Calu3 (cell line): ENCODE measurements around the gene NAE1. TPM values are rescaled to one million over a fixed set of nuclear protein-coding genes. Genes with fewer than 3 reads are reported as not detected.

Experiments used
- BruUV-seq: library from RNA; stranded (reverse); fragments of 400-500 nt; replicated peaks from 2 replicates; lab custom pipeline; 2021; lab: Mats Ljungman, UMichigan
- CTCF ChIA-PET: fragments of 300-600 bp; sonication (Branson Sonifier 250); formaldehyde crosslinking; loops from one replicate; lab custom pipeline; 2022; ENCODE audit warnings: antibody characterized with exemption; lab: Charles Lee
- DNase-seq: peaks from one replicate; pipeline ENCODE4 v3.0.0; 2022
- H3K27ac Mint-ChIP-seq: one replicate; pipeline ENCODE4 v1.8.0; 2022; ENCODE audit warnings: mixed read lengths; ENCODE audit not compliant: unreplicated experiment
- H3K27me3 Mint-ChIP-seq: one replicate; pipeline ENCODE4 v1.8.0; 2022; ENCODE audit warnings: mixed read lengths; ENCODE audit not compliant: unreplicated experiment
- H3K36me3 Mint-ChIP-seq: one replicate; pipeline ENCODE4 v1.8.0; 2022; ENCODE audit warnings: mild to moderate bottlenecking, moderate library complexity, mixed read lengths; ENCODE audit not compliant: insufficient read depth, unreplicated experiment
- H3K4me1 Mint-ChIP-seq: one replicate; pipeline ENCODE4 v1.8.0; 2022; ENCODE audit warnings: mild to moderate bottlenecking, low read depth, mixed read lengths; ENCODE audit not compliant: unreplicated experiment
- H3K4me3 Mint-ChIP-seq: one replicate; pipeline ENCODE4 v1.8.0; 2022; ENCODE audit warnings: mild to moderate bottlenecking, low read depth, moderate library complexity, mixed read lengths; ENCODE audit not compliant: unreplicated experiment
- H3K9me3 Mint-ChIP-seq: one replicate; pipeline ENCODE4 v1.8.0; 2022; ENCODE audit warnings: low read depth, mixed read lengths; ENCODE audit not compliant: unreplicated experiment
- intact Hi-C: fragments of 100-400 bp; cut with micrococcal nuclease; formaldehyde crosslinking; loops from one replicate; pipeline ENCODE4 v1.10.0; 2022; ENCODE audit not compliant: unreplicated experiment
- total RNA-seq: library from RNA; stranded (reverse); gene quantifications from 2 replicates; pipeline ENCODE4 v1.2.3, GENCODE V29; 2022
- TF ChIP-seq, protein P1 (sequence below): fragments of 200-600 bp; IDR thresholded peaks from one replicate; pipeline ENCODE4 v1.8.0; 2022; ENCODE audit warnings: antibody characterized with exemption; ENCODE audit not compliant: unreplicated experiment

NAE1 gene
- total RNA-seq, 1 experiment from 2014 or later: 79.4 TPM

DNA sequence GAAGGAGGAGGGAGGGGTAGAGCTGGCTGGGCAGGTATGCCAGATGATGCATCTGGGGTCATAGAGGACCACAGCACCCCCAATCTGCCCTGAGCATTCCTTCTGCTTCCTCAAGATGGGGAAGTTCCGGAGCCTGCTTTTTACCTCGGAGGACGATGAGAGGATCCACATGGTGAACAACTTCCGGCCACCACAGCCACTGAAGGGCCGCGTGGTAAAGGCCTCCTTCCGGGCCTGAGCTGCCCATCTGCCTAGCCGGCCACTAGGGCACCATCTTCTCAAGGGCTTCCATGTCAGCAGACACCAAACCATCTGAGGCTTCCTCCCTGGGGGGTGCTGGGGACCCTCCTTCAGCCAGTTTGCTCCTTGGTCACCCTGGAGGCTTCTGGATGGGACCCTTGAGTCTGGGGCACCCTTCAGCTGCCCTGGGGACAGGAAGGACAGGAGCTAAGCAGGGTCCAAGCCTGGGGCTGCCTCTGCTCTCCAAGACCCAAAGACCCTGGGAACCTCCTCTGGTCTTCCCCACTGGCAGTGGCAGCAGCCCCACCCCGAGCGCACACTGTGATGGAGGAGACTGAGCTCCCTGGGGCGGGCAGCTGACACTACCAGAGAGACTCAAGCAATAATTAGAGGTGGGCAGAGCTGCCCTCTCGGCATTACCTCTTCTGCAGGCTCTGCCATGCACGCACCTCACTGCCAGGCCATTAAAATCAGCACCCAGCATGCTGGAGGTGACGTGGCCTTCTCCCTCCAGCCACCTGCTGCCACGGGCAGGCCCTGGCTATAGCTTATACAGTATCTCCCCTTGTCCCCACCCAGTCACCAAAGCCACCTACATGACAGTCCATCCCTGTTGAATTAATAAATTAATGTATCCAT lies 22.7 kb upstream of the NAE1 start:
- TF ChIP-seq, protein P1, sequence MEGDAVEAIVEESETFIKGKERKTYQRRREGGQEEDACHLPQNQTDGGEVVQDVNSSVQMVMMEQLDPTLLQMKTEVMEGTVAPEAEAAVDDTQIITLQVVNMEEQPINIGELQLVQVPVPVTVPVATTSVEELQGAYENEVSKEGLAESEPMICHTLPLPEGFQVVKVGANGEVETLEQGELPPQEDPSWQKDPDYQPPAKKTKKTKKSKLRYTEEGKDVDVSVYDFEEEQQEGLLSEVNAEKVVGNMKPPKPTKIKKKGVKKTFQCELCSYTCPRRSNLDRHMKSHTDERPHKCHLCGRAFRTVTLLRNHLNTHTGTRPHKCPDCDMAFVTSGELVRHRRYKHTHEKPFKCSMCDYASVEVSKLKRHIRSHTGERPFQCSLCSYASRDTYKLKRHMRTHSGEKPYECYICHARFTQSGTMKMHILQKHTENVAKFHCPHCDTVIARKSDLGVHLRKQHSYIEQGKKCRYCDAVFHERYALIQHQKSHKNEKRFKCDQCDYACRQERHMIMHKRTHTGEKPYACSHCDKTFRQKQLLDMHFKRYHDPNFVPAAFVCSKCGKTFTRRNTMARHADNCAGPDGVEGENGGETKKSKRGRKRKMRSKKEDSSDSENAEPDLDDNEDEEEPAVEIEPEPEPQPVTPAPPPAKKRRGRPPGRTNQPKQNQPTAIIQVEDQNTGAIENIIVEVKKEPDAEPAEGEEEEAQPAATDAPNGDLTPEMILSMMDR: no peak
- BruUV-seq: no TSS peak

DNA sequence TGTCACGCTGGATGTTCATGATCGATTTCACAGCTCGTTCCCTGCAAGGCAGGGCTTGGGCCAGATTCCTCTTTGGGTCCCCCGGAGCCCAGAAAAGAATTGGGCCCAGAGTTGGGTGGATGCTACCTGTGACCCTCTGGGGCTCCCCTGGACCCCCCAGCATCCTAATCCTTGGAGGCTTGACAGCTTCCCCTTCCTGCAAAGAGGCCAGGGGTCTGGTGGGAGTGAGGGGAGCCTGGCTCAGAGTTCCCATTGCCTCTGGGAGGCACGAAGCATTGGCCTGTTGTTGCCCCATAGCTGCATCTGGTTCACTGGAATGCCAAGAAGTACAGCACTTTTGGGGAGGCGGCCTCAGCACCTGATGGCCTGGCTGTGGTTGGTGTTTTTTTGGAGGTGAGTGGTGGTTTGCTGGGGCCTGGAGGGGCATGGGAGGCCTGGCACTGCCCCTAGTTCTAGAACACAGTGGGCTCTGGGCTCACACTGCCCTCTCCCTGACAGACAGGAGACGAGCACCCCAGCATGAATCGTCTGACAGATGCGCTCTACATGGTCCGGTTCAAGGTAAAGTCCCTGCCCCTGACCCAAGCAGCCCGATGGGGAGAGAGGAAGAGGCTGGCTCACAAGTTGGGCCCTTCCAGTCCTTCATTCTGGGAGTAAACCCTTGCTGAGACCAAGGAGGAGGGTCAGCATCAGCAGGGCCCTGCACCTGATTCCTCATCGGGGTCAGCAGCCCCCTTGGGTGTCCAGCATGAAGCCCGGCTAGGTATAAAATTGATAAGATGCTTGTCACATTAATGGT lies 20.6 kb upstream of the NAE1 start:
- intact Hi-C loops: no loop called here
- H3K4me3 Mint-ChIP-seq: no peak overlapping the region
- no peak overlapping the region for H3K27ac Mint-ChIP-seq
- CTCF ChIA-PET: interaction anchor here (0.8 kb wide), 1 partner anchor 21 kb away, joined by 4 read pairs; no protein-coding TSS in a partner anchor
- TF ChIP-seq, protein P1: no peak
- H3K36me3 Mint-ChIP-seq: no peaks in the 10 kb centered on the region
- H3K9me3 Mint-ChIP-seq: no peaks in the 10 kb centered on the region
- DNase-seq: no peak
- peaks cover 83% of the 10 kb centered on the region for H3K27me3 Mint-ChIP-seq
- H3K4me1 Mint-ChIP-seq: no peaks in the 10 kb centered on the region
- BruUV-seq: no TSS peak

More for the DNA sequence above, 22.7 kb upstream of the NAE1 start:
- DNase-seq: no peak
- CTCF ChIA-PET: interaction anchor here (0.7 kb wide), 1 partner anchor 23 kb away, joined by 3 read pairs; the partner anchor contains the start of gene NAE1
- Mint-ChIP-seq H3K36me3 (no peaks in the 10 kb centered on the region), H3K27ac (no peak overlapping the region), H3K27me3 (peaks cover 62% of the 10 kb centered on the region), H3K4me1 (no peaks in the 10 kb centered on the region), H3K4me3 (no peak overlapping the region), H3K9me3 (no peaks in the 10 kb centered on the region)
- intact Hi-C loops: no loop called here

DNA sequence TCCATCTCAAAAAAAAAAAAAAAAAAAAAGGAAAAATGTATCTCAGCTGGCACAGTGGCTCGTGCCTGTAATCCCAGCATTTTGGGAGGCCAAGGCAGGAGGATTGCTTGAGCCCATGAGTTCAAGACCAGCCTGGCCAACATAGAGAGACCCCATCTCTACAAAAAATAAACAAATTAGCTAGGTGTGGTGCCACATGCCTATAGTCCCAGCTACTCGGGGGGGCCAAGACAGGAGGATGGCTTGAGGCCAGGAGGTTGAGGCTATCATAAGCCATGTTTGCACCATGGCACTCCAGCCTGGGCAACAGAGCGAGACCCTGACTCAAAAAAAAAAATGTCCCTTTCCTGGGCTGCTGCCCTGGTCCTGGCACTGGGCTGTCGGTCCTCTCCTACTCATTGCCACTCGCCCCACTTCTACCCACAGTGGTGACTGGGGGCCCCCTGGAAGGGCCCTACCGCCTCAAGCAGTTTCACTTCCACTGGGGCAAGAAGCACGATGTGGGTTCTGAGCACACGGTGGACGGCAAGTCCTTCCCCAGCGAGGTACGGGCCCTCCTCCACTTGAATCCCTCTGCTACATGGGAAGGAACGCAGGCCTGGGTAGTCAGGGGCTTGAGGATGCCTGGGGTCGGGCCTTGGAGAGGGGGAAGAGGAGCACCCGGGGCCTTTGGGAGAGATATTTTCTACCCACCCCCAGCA lies 19.5 kb upstream of the NAE1 start:
- peaks cover 86% of the 10 kb centered on the region for H3K27me3 Mint-ChIP-seq
- intact Hi-C loops: no loop called here

More for the DNA sequence above, 19.5 kb upstream of the NAE1 start:
- CTCF ChIA-PET: interaction anchor here (1.2 kb wide), 1 partner anchor 20 kb away, joined by 3 read pairs; the partner anchor contains the start of gene NAE1
- TF ChIP-seq, protein P1: no peak
- Mint-ChIP-seq H3K4me3 (no peak overlapping the region), H3K27ac (no peak overlapping the region), H3K36me3 (no peaks in the 10 kb centered on the region), H3K4me1 (peaks cover 4% of the 10 kb centered on the region), H3K9me3 (no peaks in the 10 kb centered on the region)
- BruUV-seq: no TSS peak
- DNase-seq: no peak
